NCI-H748 treated with DMSO at 0.1 percent for 48 hours (cell line): ENCODE data around the gene ASPSCR1.
A peak's percentile ranks its signal among the peaks of the same experiment; 100 is the strongest.

Source experiments
- DNase-seq: peaks from one replicate; lab custom pipeline; 2025; lab: John Stamatoyannopoulos, UW

Gene ASPSCR1

GRCh38 chr17:82013341-82013740, 35.9 kb downstream of the ASPSCR1 start:
- DNase-seq = no peak

GRCh38 chr17:82013772-82014321, 36.4 kb downstream of the ASPSCR1 start:
- no peak for DNase-seq

- DNase-seq = no peak
Measured at GRCh38 chr17:82014432-82014831, 37.0 kb downstream of the ASPSCR1 start.

GRCh38 chr17:82014971-82015310, 37.5 kb downstream of the ASPSCR1 start:
- DNase-seq = no peak

GRCh38 chr17:82015311-82015971, 38.0 kb downstream of the ASPSCR1 start:
- no peak for DNase-seq

GRCh38 chr17:82016061-82016874, 38.8 kb downstream of the ASPSCR1 start:
- DNase-seq = no peak

GRCh38 chr17:82016875-82017459, 39.5 kb downstream of the ASPSCR1 start:
- no peak for DNase-seq

- no peak for DNase-seq
Measured at GRCh38 chr17:82017612-82018151, 40.3 kb downstream of the ASPSCR1 start.

GRCh38 chr17:82018152-82018988, 40.9 kb downstream of the ASPSCR1 start:
- no peak for DNase-seq

- no peak for DNase-seq
Measured at GRCh38 chr17:82018989-82019689, 41.7 kb downstream of the ASPSCR1 start.

- peak; percentile 28 for DNase-seq
Measured at GRCh38 chr17:82019690-82020571, 42.5 kb downstream of the ASPSCR1 start.

GRCh38 chr17:82020572-82021106, 43.2 kb downstream of the ASPSCR1 start:
- DNase-seq = no peak

GRCh38 chr17:82021107-82021899, 43.9 kb downstream of the ASPSCR1 start:
- DNase-seq = peak; percentile 7

- DNase-seq = no peak
Measured at GRCh38 chr17:82021900-82022309, 44.5 kb downstream of the ASPSCR1 start.

- no peak for DNase-seq
Measured at GRCh38 chr17:82022310-82022980, 45.0 kb downstream of the ASPSCR1 start, which contains the start of gene CENPX. CENPX (minus strand) TSS chr17:82022878; CDS start chr17:82022861, 17 bp downstream.

GRCh38 chr17:82022981-82023446, 45.6 kb downstream of the ASPSCR1 start, which contains the start of gene LRRC45:
LRRC45 (plus strand) TSS chr17:82023305; CDS start chr17:82023644, 339 bp downstream.
- DNase-seq = peak; percentile 96

GRCh38 chr17:82023447-82024241, 46.2 kb downstream of the ASPSCR1 start:
- DNase-seq = no peak
